Sigmoid colon (tissue), 7 donors: ENCODE measurements around the gene BCL2L13. TPM values are rescaled to one million over a fixed set of nuclear protein-coding genes. Genes with fewer than 3 reads are reported as not detected.

Source experiments
- DNase-seq: peaks from one replicate; pipeline ENCODE4 v3.0.0-alpha.2; 2019
- H3K27ac ChIP-seq, 4 donors: fragments of 200-600 bp; sonication (generic); one replicate each; pipeline ENCODE4 v1.5.1; 2016 to 2019; ENCODE audit warnings: mild to moderate bottlenecking in 1 of 4
- H3K27me3 ChIP-seq, 3 donors: fragments of 200-600 bp; sonication (generic); one replicate each; pipeline ENCODE4 v1.5.1; 2019; ENCODE audit warnings: mild to moderate bottlenecking in 1 of 3
- H3K36me3 ChIP-seq, 4 donors: fragments of 200-600 bp; sonication (generic); one replicate each; pipeline ENCODE4 v1.5.1; 2016 to 2019
- H3K4me1 ChIP-seq, 4 donors: fragments of 200-600 bp; sonication (generic); one replicate each; pipeline ENCODE4 v1.5.1; 2017 to 2019
- H3K4me3 ChIP-seq, 4 donors: fragments of 200-600 bp; sonication (generic); one replicate each; pipeline ENCODE4 v1.5.1; 2017 to 2019; ENCODE audit warnings: mild to moderate bottlenecking in 2 of 4, moderate library complexity in 1 of 4
- H3K9me3 ChIP-seq, 4 donors: fragments of 200-600 bp in 3 of 4; sonication (generic) in 3 of 4; one replicate each; pipeline versions ENCODE4 v1.5.1 to v1.6.1; 2013 to 2019
- EP300 ChIP-seq, 4 donors: sonication (generic); formaldehyde crosslinking; IDR thresholded peaks; one replicate each; pipeline ENCODE4 v1.6.1; 2017; ENCODE audit warnings: antibody characterized with exemption in 4 of 4
- POLR2A ChIP-seq, 2 donors: fragments of 450-650 bp; IDR thresholded peaks; one replicate each; pipeline ENCODE4 v1.6.1; 2016; ENCODE audit warnings: antibody characterized with exemption in 2 of 2, mild to moderate bottlenecking in 2 of 2, moderate library complexity in 2 of 2
- POLR2AphosphoS5 ChIP-seq, 4 donors: sonication (generic); formaldehyde crosslinking; IDR thresholded peaks; one replicate each; pipeline ENCODE4 v1.6.1; 2017; ENCODE audit warnings: antibody characterized with exemption in 4 of 4
- WGBS, 2 donors: extraction: QIAGEN DNeasy Blood & Tissue Kit; methylation state at CpG; one replicate each; pipeline ENCODE4 v1.1.7; 2013; 5-methylcytosine and 5-hydroxymethylcytosine counted together
- intact Hi-C: fragments of 100-400 bp; cut with DNase I; formaldehyde crosslinking; loops from one replicate; pipeline ENCODE4 v1.15.1; 2023
- polyA plus RNA-seq, 3 donors: library from polyadenylated mRNA; stranded (reverse); fragments of 200-250 nt; gene quantifications; one replicate each; pipeline ENCODE4 v1.2.3, GENCODE V29; 2013
- total RNA-seq, 4 donors: library from RNA; depleted of rRNA; stranded (reverse); fragments of >200 nt; gene quantifications; one replicate each; pipeline ENCODE4 v1.1.0, GENCODE V29; 2016
- TF ChIP-seq, protein P1 (sequence below), 4 experiments: fragments of 450-650 bp in 3 of 4; fragments of 200-600 bp in 1 of 4; IDR thresholded peaks; one replicate each; pipeline ENCODE4 v1.5.1; 2016 to 2019; ENCODE audit warnings: antibody characterized with exemption in 4 of 4, mild to moderate bottlenecking in 3 of 4, moderate library complexity in 2 of 4
- donor health status: healthy with polysubstance abuse.
- donor health status: Bipolar disorder and iron deficiency.
- donor health status: healthy.

The BCL2L13 gene
- total RNA-seq, result 10 to 100 TPM; 59.2 to 68.1 (median 66.8) TPM
- polyA plus RNA-seq, result 10 to 100 TPM; 29.4 to 35.9 (median 35.1) TPM

DNA sequence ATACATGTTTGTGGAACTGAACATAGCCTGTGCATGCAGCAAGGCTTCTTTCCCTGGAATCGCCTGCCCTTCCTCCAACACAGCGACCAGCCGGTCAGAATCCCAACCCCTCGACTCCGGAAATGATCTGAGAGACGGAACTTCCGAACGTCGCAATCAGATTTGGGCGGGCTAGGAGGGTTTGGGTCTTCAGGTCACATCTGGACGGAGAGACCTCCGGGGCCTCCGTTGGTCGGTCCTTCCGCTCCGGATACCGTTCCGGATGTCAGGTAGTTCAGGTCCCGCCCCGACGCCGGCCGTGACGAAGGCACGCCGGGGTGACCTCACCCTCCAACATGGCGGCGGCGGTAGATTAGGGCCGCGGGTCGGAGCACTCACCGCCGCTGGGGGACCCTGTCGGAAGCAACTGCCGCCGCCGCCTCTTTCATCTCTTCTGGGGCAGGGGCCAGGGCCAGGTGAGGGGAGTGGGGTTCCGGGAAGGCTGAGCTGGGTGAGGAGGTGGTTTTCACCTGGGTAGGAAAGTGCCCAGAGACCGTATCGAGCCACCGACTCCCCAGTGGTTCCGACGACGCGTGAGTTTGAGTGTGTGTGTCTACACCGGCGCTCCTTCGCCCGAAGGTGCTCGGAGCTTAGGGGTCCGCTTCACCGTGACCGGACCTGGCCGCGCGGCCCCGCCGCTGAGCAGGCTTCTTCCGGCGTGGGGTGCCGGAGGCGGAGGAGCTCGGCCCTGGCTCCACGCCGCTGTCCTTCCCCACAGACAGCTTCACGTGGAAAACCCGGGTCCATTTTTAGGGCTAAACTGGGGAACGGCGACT is at the start of gene BCL2L13:
BCL2L13 (plus strand) TSS at position 326 of the 815 bp plus-strand sequence. CDS start 16,955 bp downstream, outside the sequence.
- Histone ChIP-seq H3K36me3 (no peaks in the 10 kb centered on the region), H3K27me3 (no peaks in the 10 kb centered on the region), H3K4me3 (peak within 1 kb of the TSS; percentile 63 to 97 (median 79)), H3K9me3 (no peaks in the 10 kb centered on the region), H3K27ac (peak within 1 kb of the TSS; percentile 93 to 99 (median 99)), H3K4me1 (peaks cover 0 to 27% (median 18%) of the 10 kb centered on the region in 4 donors)
- WGBS, 2 donors, result 0% methylated on average over 70 of the region's 70 CpGs
- intact Hi-C loops, result loop anchor here (5.0 kb wide), 3 partner anchors 66 to 481 kb away; partner anchors contain the start of gene HDHD5
- DNase-seq, result peak; percentile 96
- TF ChIP-seq, protein P1, sequence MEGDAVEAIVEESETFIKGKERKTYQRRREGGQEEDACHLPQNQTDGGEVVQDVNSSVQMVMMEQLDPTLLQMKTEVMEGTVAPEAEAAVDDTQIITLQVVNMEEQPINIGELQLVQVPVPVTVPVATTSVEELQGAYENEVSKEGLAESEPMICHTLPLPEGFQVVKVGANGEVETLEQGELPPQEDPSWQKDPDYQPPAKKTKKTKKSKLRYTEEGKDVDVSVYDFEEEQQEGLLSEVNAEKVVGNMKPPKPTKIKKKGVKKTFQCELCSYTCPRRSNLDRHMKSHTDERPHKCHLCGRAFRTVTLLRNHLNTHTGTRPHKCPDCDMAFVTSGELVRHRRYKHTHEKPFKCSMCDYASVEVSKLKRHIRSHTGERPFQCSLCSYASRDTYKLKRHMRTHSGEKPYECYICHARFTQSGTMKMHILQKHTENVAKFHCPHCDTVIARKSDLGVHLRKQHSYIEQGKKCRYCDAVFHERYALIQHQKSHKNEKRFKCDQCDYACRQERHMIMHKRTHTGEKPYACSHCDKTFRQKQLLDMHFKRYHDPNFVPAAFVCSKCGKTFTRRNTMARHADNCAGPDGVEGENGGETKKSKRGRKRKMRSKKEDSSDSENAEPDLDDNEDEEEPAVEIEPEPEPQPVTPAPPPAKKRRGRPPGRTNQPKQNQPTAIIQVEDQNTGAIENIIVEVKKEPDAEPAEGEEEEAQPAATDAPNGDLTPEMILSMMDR (IDR thresholded peaks at IDR 0.05), result no peak
- TF ChIP-seq POLR2A (IDR thresholded peaks at IDR 0.05), result peak; percentile 96 to 97
- peak in 1 of 4 donors; percentile 25 for TF ChIP-seq EP300 (IDR thresholded peaks at IDR 0.05)
- peak; percentile 97 to 99 (median 98) for TF ChIP-seq POLR2AphosphoS5 (IDR thresholded peaks at IDR 0.05)

DNA sequence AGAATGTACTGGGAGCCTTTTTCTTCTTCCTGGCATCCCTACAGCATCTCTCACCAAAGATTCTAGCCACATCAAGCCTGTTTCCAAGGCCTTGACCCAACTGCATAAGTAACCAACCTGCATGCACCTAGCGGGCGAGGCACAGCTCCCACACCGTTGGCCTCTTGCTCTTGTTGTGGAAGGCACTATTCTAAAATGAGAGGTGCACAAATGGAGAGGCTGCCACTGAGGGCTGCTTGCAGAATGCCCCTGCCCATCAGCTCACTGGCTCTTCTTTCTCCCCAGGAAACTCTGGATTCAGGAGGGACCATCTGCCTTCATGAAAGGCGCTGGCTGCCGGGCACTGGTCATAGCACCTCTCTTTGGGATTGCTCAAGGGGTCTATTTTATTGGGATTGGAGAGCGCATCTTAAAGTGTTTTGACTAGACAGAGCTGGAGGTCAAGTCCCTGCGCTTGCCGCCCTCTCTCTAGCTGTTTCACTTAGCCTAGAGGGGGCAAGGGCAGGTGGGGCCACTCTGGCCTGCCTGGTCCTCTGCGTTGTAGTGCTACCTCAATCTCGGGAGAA is 48.7 kb upstream of the BCL2L13 start:
- TF ChIP-seq POLR2AphosphoS5 (IDR thresholded peaks at IDR 0.05) (peak in 1 of 4 donors; percentile 29), EP300 (IDR thresholded peaks at IDR 0.05) (no peak), POLR2A (IDR thresholded peaks at IDR 0.05) (no peak)
- TF ChIP-seq, protein P1 (IDR thresholded peaks at IDR 0.05), result no peak
- H3K27ac ChIP-seq, result peak overlapping the region in 2 of 4 donors; percentile 1 to 24
- H3K27me3 ChIP-seq, result no peaks in the 10 kb centered on the region
- 91 to 94% methylated on average over 10 of the region's 10 CpGs for WGBS, 2 donors
- peaks cover 0 to 12% (median 4%) of the 10 kb centered on the region in 4 donors for H3K4me1 ChIP-seq
- peaks cover 32 to 53% (median 39%) of the 10 kb centered on the region in 4 donors for H3K36me3 ChIP-seq
- no peak for DNase-seq
- H3K4me3 ChIP-seq, result no peak overlapping the region
- H3K9me3 ChIP-seq, result no peaks in the 10 kb centered on the region
- intact Hi-C loops, result no loop called here

DNA sequence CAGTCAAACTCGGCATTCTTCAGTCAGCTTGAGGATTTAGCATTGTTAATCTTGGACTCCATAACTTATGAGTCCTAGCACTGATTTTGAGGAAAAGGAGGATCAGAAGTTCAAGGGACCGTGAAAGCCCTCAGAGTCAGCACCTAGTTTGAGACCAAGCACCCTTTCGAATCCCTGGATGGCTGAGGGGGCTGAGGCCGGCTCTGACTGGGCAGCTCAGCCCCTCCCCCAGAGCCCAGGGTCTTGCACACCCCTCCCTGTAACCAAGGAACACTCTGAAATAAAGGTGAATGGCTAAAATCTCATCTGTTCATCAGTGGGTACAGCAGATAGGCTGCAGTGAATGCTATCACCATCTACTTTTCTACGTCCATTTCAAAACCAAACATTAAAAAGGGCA is 48.0 kb upstream of the BCL2L13 start:
- Histone ChIP-seq H3K36me3 (peaks cover 34 to 60% (median 43%) of the 10 kb centered on the region in 4 donors), H3K9me3 (no peaks in the 10 kb centered on the region), H3K27me3 (no peaks in the 10 kb centered on the region), H3K4me3 (no peak overlapping the region), H3K4me1 (peaks cover 0 to 12% (median 4%) of the 10 kb centered on the region in 4 donors), H3K27ac (peak overlapping the region in 1 of 4 donors; percentile 24)
- no peak for DNase-seq
- TF ChIP-seq, protein P1 (IDR thresholded peaks at IDR 0.05), result no peak
- TF ChIP-seq POLR2AphosphoS5 (IDR thresholded peaks at IDR 0.05) (no peak), POLR2A (IDR thresholded peaks at IDR 0.05) (no peak), EP300 (IDR thresholded peaks at IDR 0.05) (no peak)
- intact Hi-C loops, result no loop called here
- WGBS, 2 donors, result 90 to 91% methylated on average over 5 of the region's 5 CpGs

DNA sequence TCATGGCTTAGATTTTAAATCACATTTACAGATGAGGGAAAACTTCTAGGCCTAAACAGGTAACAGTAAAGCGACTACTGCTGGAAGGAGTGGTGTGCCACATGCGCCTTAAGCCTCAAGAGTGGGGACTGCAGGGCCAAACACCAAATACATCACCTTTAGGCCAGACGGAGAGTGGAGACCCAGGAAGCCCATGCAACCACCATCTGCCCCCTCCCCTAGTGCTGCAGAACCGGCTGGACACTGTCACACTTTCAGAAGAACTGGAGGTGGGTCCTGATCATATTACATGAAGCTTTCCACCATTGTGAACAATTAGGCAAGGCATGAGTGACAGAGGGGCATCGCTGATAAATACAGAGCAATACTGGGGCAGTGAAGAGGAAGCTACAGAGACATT is 46.4 kb upstream of the BCL2L13 start:
- peaks cover 0 to 16% (median 8%) of the 10 kb centered on the region in 4 donors for H3K4me1 ChIP-seq
- peaks cover 35 to 76% (median 57%) of the 10 kb centered on the region in 4 donors for H3K36me3 ChIP-seq
- peak overlapping the region in 1 of 4 donors; percentile 11 for H3K27ac ChIP-seq
- H3K9me3 ChIP-seq, result no peaks in the 10 kb centered on the region
- H3K4me3 ChIP-seq, result no peak overlapping the region
- H3K27me3 ChIP-seq, result no peaks in the 10 kb centered on the region
- WGBS, 2 donors, result 91 to 93% methylated on average over 5 of the region's 5 CpGs
- intact Hi-C loops, result no loop called here
- peak; percentile 28 for DNase-seq
- TF ChIP-seq POLR2AphosphoS5 (IDR thresholded peaks at IDR 0.05), result no peak

- peak overlapping the region in 3 of 4 donors; percentile 29 to 70 (median 65) for H3K27ac ChIP-seq
- intact Hi-C loops, result no loop called here
- TF ChIP-seq, protein P1 (IDR thresholded peaks at IDR 0.05), result no peak
- no peak for TF ChIP-seq EP300 (IDR thresholded peaks at IDR 0.05)
- TF ChIP-seq POLR2AphosphoS5 (IDR thresholded peaks at IDR 0.05), result no peak
- no peak for TF ChIP-seq POLR2A (IDR thresholded peaks at IDR 0.05)
- 96 to 98% methylated on average over 6 of the region's 6 CpGs for WGBS, 2 donors
- no peak overlapping the region for H3K4me3 ChIP-seq
- H3K27me3 ChIP-seq, result no peaks in the 10 kb centered on the region
- DNase-seq, result peak; percentile 38
- H3K4me1 ChIP-seq, result peaks cover 0 to 52% (median 33%) of the 10 kb centered on the region in 4 donors
- H3K9me3 ChIP-seq, result no peaks in the 10 kb centered on the region
- peaks cover 43 to 100% (median 66%) of the 10 kb centered on the region in 4 donors for H3K36me3 ChIP-seq
These were observed 42.3 kb upstream of the BCL2L13 start for GRCh38 chr22:17596226-17596625.
